K562 (cell line): Measurements from ENCODE around the gene FCAMR. TPM values are rescaled to one million over a fixed set of nuclear protein-coding genes. Genes with fewer than 3 reads are reported as not detected.

Experiments used
- CAMTA2 ChIP-seq: fragments of 250-450 bp; sonication (Bioruptor Pico); conservative IDR thresholded peaks from 2 replicates; pipeline ENCODE4 v1.5.1; 2022
- CBFA2T3 ChIP-seq: fragments of 450-650 bp; IDR thresholded peaks from 2 replicates; pipeline ENCODE4 v1.6.1; 2017
- CEBPG ChIP-seq, 3 experiments: fragments of 200-800 bp in 1 of 3; sonication (Bioruptor generic) in 1 of 3; sonication (generic) in 1 of 3; formaldehyde crosslinking in 1 of 3; IDR thresholded peaks in 2 of 3; conservative IDR thresholded peaks in 1 of 3; 2 replicates each; pipeline versions ENCODE4 v1.6.1 to v1.8.0; 2016 to 2022; ENCODE audit warnings: missing compliant biosample characterization in 2 of 3, missing genetic modification characterization in 2 of 3, mild to moderate bottlenecking in 1 of 3, missing genetic modification reagents in 1 of 3
- FOXJ2 ChIP-seq: fragments of 200-800 bp; sonication (Bioruptor generic); IDR thresholded peaks from 2 replicates; pipeline ENCODE4 v1.6.1; 2016; ENCODE audit warnings: missing genetic modification characterization, missing compliant biosample characterization
- RB1 ChIP-seq: fragments of 450-650 bp; IDR thresholded peaks from 2 replicates; pipeline ENCODE4 v1.6.1; 2017; ENCODE audit warnings: low read depth, mild to moderate bottlenecking
- SMC3 ChIP-seq: conservative IDR thresholded peaks from 2 replicates; pipeline ENCODE4 v1.6.1; 2011; ENCODE audit warnings: low read depth, low read length, improper control_type of control experiment; ENCODE audit not compliant: insufficient read depth
- SP1 ChIP-seq: sonication (generic); formaldehyde crosslinking; IDR thresholded peaks from 2 replicates; pipeline ENCODE4 v1.8.1; 2022; ENCODE audit warnings: mild to moderate bottlenecking, missing genetic modification reagents
- YY1 ChIP-seq, 3 experiments: IDR thresholded peaks; 2 replicates each; pipeline ENCODE4 v1.6.1; 2011; ENCODE audit warnings: low read length in 2 of 3, mild to moderate bottlenecking in 2 of 3, moderate library complexity in 2 of 3, borderline replicate concordance in 1 of 3, control low read depth in 1 of 3, low read depth in 1 of 3; ENCODE audit not compliant: insufficient read depth in 3 of 3, insufficient replicate concordance in 2 of 3, control insufficient read depth in 1 of 3, insufficient read length in 1 of 3; ENCODE audit errors: extremely low read depth in 1 of 3
- ZNF146 ChIP-seq: IDR thresholded peaks from one replicate; pipeline ENCODE4 v1.6.1; 2018; ENCODE audit warnings: missing compliant biosample characterization; ENCODE audit not compliant: unreplicated experiment
- polyA plus RNA-seq, 8 experiments: library from polyadenylated mRNA; depleted of rRNA in 4 of 8; stranded (reverse) in 5 of 8; unstranded in 3 of 8; fragments of >200 nt; fragmentation: Nextera tagmentation in 2 of 8; fragmentation: Illumina TruSeq in 1 of 8; extraction: Ambion mirVana in 2 of 8; extraction: Trizol in 1 of 8; gene quantifications; 2 replicates each; pipeline versions ENCODE4 v1.2.1 to v1.2.3, GENCODE V29; 2011 to 2014; ENCODE audit warnings: inconsistent platforms in 1 of 8, missing spikeins in 1 of 8
- total RNA-seq, 7 experiments: library from RNA; depleted of rRNA in 6 of 7; stranded (reverse); fragments of >200 nt in 6 of 7; fragmentation: Illumina TruSeq in 2 of 7; extraction: Trizol in 2 of 7; gene quantifications; 2 replicates each; pipeline versions ENCODE4 v1.2.1 to v1.2.3, GENCODE V29; 2011 to 2021; ENCODE audit warnings: low replicate concordance in 1 of 7
- TF ChIP-seq, protein P1 (sequence below), 3 experiments: IDR thresholded peaks in 2 of 3; conservative IDR thresholded peaks in 1 of 3; 2 replicates each; pipeline ENCODE4 v1.5.1; 2011 to 2012; ENCODE audit warnings: low read length in 3 of 3, mild to moderate bottlenecking in 3 of 3, control low read depth in 2 of 3, improper control_type of control experiment in 1 of 3, inconsistent platforms in 1 of 3, low read depth in 1 of 3, mixed read lengths in 1 of 3, moderate library complexity in 1 of 3; ENCODE audit not compliant: insufficient read depth in 2 of 3
- TF ChIP-seq, protein P2 (sequence below), 2 experiments: fragments of 450-650 bp in 1 of 2; sonication (generic) in 1 of 2; formaldehyde crosslinking in 1 of 2; IDR thresholded peaks in 1 of 2; conservative IDR thresholded peaks in 1 of 2; 2 replicates each; pipeline versions ENCODE4 v1.6.1 to v1.8.1; 2016 to 2023; ENCODE audit warnings: mild to moderate bottlenecking in 2 of 2, moderate library complexity in 2 of 2, inconsistent platforms in 1 of 2, missing genetic modification reagents in 1 of 2
- TF ChIP-seq, protein P3 (sequence below): fragments of 450-650 bp; formaldehyde crosslinking; IDR thresholded peaks from 2 replicates; pipeline ENCODE4 v1.4.0; 2020; ENCODE audit warnings: mild to moderate bottlenecking, moderate library complexity

Gene FCAMR
- total and polyA plus RNA-seq, 9 of the 15 experiments (the other 6 are each of a cell fraction or from before 2014, with no cell fraction given), result not detected

DNA sequence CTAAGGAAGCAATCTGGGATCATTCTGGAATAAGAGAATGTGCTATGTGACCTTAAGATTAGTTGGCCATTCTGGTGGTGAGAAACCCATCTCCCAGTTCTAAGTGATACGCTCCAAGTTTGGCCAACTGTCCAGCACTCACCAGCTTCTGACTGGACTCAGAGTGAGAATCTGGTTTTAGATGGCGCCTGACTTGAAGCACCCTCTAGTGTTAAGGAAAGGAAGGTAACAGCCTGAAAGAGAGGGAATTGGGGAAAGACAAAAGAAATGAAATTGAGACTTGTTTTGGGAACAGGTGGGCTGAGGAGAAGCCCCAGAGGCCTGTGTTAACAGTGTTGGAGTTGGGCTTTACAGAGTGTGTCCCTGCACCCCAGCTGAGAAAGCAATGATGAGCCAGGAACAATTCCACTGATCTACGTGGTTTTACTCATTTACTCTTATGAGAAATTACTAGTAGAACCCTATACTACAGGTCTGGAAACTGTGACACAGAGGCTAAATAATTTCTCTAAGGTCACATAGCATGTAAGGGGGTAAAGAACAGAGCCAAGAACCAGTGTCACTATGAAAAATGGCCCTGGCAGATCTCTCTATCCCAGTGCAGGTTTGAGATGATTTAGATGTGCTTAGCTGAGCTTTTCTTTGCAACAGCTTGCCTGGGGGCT lies 9.3 kb upstream of the FCAMR start (continued):
- TF ChIP-seq, protein P1, sequence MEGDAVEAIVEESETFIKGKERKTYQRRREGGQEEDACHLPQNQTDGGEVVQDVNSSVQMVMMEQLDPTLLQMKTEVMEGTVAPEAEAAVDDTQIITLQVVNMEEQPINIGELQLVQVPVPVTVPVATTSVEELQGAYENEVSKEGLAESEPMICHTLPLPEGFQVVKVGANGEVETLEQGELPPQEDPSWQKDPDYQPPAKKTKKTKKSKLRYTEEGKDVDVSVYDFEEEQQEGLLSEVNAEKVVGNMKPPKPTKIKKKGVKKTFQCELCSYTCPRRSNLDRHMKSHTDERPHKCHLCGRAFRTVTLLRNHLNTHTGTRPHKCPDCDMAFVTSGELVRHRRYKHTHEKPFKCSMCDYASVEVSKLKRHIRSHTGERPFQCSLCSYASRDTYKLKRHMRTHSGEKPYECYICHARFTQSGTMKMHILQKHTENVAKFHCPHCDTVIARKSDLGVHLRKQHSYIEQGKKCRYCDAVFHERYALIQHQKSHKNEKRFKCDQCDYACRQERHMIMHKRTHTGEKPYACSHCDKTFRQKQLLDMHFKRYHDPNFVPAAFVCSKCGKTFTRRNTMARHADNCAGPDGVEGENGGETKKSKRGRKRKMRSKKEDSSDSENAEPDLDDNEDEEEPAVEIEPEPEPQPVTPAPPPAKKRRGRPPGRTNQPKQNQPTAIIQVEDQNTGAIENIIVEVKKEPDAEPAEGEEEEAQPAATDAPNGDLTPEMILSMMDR (IDR thresholded peaks at IDR 0.05 in 2 of 3, conservative IDR thresholded peaks at IDR 0.05 in 1 of 3; ENCODE audit: insufficient read depth in 2 of 3, low read depth in 1 of 3, low read length in 3 of 3), result peak; percentile 81 to 90 (median 89)
- TF ChIP-seq CBFA2T3, result 0 out of 2 replicates have a peak, but pooled peaks have one; percentile 7
- TF ChIP-seq, protein P2, sequence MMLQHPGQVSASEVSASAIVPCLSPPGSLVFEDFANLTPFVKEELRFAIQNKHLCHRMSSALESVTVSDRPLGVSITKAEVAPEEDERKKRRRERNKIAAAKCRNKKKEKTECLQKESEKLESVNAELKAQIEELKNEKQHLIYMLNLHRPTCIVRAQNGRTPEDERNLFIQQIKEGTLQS (IDR thresholded peaks at IDR 0.05), result no peak
- TF ChIP-seq, protein P2 (CRISPR knock-in tag; conservative IDR thresholded peaks at IDR 0.05), result 0 out of 2 replicates have a peak, but pooled peaks have one; percentile 41
- peak; percentile 50; the same call in 1 of the 2 replicates for TF ChIP-seq SMC3
- TF ChIP-seq CEBPG (CRISPR knock-in tag; IDR thresholded peaks at IDR 0.05), result no peak
- TF ChIP-seq CEBPG (tag; conservative IDR thresholded peaks at IDR 0.05 in 1 of 2, IDR thresholded peaks at IDR 0.05 in 1 of 2), result no peak
- TF ChIP-seq ZNF146 (CRISPR knock-in tag), result no peak
- TF ChIP-seq, protein P3, sequence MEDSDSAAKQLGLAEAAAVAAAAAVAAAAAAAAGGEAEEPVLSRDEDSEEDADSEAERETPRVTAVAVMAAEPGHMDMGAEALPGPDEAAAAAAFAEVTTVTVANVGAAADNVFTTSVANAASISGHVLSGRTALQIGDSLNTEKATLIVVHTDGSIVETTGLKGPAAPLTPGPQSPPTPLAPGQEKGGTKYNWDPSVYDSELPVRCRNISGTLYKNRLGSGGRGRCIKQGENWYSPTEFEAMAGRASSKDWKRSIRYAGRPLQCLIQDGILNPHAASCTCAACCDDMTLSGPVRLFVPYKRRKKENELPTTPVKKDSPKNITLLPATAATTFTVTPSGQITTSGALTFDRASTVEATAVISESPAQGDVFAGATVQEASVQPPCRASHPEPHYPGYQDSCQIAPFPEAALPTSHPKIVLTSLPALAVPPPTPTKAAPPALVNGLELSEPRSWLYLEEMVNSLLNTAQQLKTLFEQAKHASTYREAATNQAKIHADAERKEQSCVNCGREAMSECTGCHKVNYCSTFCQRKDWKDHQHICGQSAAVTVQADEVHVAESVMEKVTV (CRISPR knock-in tag), result peak; percentile 63; the same call in 1 of the 2 replicates
- 0 out of 2 replicates have a peak, but pooled peaks have one; percentile 30 for TF ChIP-seq SP1 (CRISPR knock-in tag)
- 0 out of 2 replicates have a peak, but pooled peaks have one; percentile 17 for TF ChIP-seq RB1
- no peak for TF ChIP-seq CAMTA2 (CRISPR knock-in tag)
- TF ChIP-seq FOXJ2 (tag), result no peak
- TF ChIP-seq YY1 (IDR thresholded peaks at IDR 0.05; ENCODE audit: borderline replicate concordance in 1 of 3, control insufficient read depth in 1 of 3, extremely low read depth in 1 of 3, insufficient read depth in 3 of 3, insufficient read length in 1 of 3, insufficient replicate concordance in 2 of 3, low read depth in 1 of 3, low read length in 2 of 3), result peak in 1 of 3 experiments; percentile 65
